Measurements from ENCODE around the gene CHN1. TPM values are rescaled to one million over a fixed set of nuclear protein-coding genes. Genes with fewer than 3 reads are reported as not detected.

Gene CHN1
- polyA plus RNA-seq, 1 donor (not counting 4 experiments of a cell fraction or from before 2014, with no cell fraction given) = 2.3 TPM

- TF ChIP-seq, protein P1, sequence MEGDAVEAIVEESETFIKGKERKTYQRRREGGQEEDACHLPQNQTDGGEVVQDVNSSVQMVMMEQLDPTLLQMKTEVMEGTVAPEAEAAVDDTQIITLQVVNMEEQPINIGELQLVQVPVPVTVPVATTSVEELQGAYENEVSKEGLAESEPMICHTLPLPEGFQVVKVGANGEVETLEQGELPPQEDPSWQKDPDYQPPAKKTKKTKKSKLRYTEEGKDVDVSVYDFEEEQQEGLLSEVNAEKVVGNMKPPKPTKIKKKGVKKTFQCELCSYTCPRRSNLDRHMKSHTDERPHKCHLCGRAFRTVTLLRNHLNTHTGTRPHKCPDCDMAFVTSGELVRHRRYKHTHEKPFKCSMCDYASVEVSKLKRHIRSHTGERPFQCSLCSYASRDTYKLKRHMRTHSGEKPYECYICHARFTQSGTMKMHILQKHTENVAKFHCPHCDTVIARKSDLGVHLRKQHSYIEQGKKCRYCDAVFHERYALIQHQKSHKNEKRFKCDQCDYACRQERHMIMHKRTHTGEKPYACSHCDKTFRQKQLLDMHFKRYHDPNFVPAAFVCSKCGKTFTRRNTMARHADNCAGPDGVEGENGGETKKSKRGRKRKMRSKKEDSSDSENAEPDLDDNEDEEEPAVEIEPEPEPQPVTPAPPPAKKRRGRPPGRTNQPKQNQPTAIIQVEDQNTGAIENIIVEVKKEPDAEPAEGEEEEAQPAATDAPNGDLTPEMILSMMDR (optimal IDR thresholded peaks at IDR 0.05 in 1 of 3, IDR thresholded peaks at IDR 0.05 in 1 of 3, conservative IDR thresholded peaks at IDR 0.05 in 1 of 3; ENCODE audit: extremely low read depth in 1 of 3, insufficient read depth in 2 of 3, low read length in 3 of 3) = no peak
- TF ChIP-seq EZH2 (IDR thresholded peaks at IDR 0.05; ENCODE audit: low read length) = no peak
- Histone ChIP-seq H3K9me1 (ENCODE audit: control insufficient read depth, extremely low read depth, insufficient read depth, low read length) (no peaks in the 10 kb centered on the region), H3K27me3 (ENCODE audit: control insufficient read depth, extremely low read depth, insufficient read depth, low read length) (no peaks in the 10 kb centered on the region), H3K79me2 (ENCODE audit: control insufficient read depth, insufficient read depth, low read length) (no peaks in the 10 kb centered on the region), H3K9me3 (ENCODE audit: control insufficient read depth, low read depth, low read length) (no peaks in the 10 kb centered on the region), H3K27ac (ENCODE audit: control insufficient read depth, insufficient read depth, low read length) (no peak overlapping the region), H3K4me2 (ENCODE audit: control insufficient read depth, extremely low read depth, insufficient read depth, low read depth, low read length) (no peak overlapping the region), H3K4me3 (ENCODE audit: control insufficient read depth in 2 of 3, extremely low read depth in 1 of 3, insufficient read depth in 2 of 3, low read depth in 1 of 3, low read length in 3 of 3) (no peak overlapping the region), H4K20me1 (ENCODE audit: control insufficient read depth, extremely low read depth, insufficient read depth, low read length) (no peaks in the 10 kb centered on the region), H3K4me1 (ENCODE audit: control insufficient read depth, extremely low read depth, insufficient read depth, low read length) (peaks cover 6% of the 10 kb centered on the region), H3K9ac (ENCODE audit: control insufficient read depth, extremely low read depth, insufficient read depth, low read length) (no peak overlapping the region), H3K36me3 (ENCODE audit: control insufficient read depth in 2 of 2, extremely low read depth in 1 of 2, insufficient read depth in 2 of 2, low read length in 2 of 2) (no peaks in the 10 kb centered on the region), H2AFZ (ENCODE audit: control insufficient read depth, low read length) (no peak overlapping the region)
- FAIRE-seq (no peak), DNase-seq (ENCODE audit: low read depth, low spot score) (no peak)
- dilution Hi-C loops (cut with MboI; ENCODE audit: extremely low pct_ligation_motif_present, low sequenced_read_pairs) = no loop called here
Observed at GRCh38 chr2:174780191-174780840, 224.9 kb downstream of the CHN1 start.

DNA sequence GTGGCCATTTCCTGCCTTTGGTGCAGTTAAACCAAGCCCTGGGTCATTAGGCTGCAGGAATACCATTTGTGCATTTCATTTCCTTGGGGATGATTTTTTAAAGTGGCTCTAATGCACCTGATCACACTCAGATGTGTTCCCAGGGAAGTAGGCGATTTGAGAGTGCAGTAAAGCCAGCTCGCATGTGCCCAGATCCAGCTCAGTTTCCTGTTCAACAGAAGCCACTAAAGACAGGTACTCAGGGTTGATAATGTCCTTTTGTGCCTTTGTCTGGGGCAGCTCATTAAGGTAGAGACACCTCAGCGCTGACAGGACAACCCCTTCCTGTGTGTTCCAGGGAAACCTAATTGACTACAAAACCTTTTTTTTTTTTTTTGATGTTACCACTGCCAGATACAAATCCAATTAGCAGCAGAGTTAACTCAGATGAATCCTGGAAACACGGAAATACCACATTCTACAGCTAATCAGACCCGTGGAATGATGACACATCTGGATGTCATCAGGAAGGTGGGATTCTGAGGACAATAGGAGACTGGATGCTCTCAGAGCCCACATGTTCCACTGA, 225.7 kb downstream of the CHN1 start:
- no peaks in the 10 kb centered on the region for H3K27me3 ChIP-seq (ENCODE audit: control insufficient read depth, extremely low read depth, insufficient read depth, low read length)
- dilution Hi-C loops (cut with MboI; ENCODE audit: extremely low pct_ligation_motif_present, low sequenced_read_pairs) = no loop called here
- H3K4me1 ChIP-seq (ENCODE audit: control insufficient read depth, extremely low read depth, insufficient read depth, low read length) = peaks cover 6% of the 10 kb centered on the region
- H3K4me3 ChIP-seq (ENCODE audit: control insufficient read depth in 2 of 3, extremely low read depth in 1 of 3, insufficient read depth in 2 of 3, low read depth in 1 of 3, low read length in 3 of 3) = no peak overlapping the region
- H4K20me1 ChIP-seq (ENCODE audit: control insufficient read depth, extremely low read depth, insufficient read depth, low read length) = no peaks in the 10 kb centered on the region
- DNase-seq (ENCODE audit: low read depth, low spot score) (no peak), FAIRE-seq (no peak)
- H3K36me3 ChIP-seq (ENCODE audit: control insufficient read depth in 2 of 2, extremely low read depth in 1 of 2, insufficient read depth in 2 of 2, low read length in 2 of 2) = no peaks in the 10 kb centered on the region
- H2AFZ ChIP-seq (ENCODE audit: control insufficient read depth, low read length) = no peak overlapping the region
- no peak overlapping the region for H3K9ac ChIP-seq (ENCODE audit: control insufficient read depth, extremely low read depth, insufficient read depth, low read length)
- no peak overlapping the region for H3K4me2 ChIP-seq (ENCODE audit: control insufficient read depth, extremely low read depth, insufficient read depth, low read depth, low read length)
- H3K79me2 ChIP-seq (ENCODE audit: control insufficient read depth, insufficient read depth, low read length) = no peaks in the 10 kb centered on the region
- H3K9me3 ChIP-seq (ENCODE audit: control insufficient read depth, low read depth, low read length) = no peaks in the 10 kb centered on the region
- no peak for TF ChIP-seq EZH2 (IDR thresholded peaks at IDR 0.05; ENCODE audit: low read length)
- TF ChIP-seq, protein P1 (optimal IDR thresholded peaks at IDR 0.05 in 1 of 3, IDR thresholded peaks at IDR 0.05 in 1 of 3, conservative IDR thresholded peaks at IDR 0.05 in 1 of 3; ENCODE audit: extremely low read depth in 1 of 3, insufficient read depth in 2 of 3, low read length in 3 of 3) = no peak
- no peaks in the 10 kb centered on the region for H3K9me1 ChIP-seq (ENCODE audit: control insufficient read depth, extremely low read depth, insufficient read depth, low read length)
- no peak overlapping the region for H3K27ac ChIP-seq (ENCODE audit: control insufficient read depth, insufficient read depth, low read length)
